Measurements from ENCODE around the gene PDK4. TPM values are rescaled to one million over a fixed set of nuclear protein-coding genes. Genes with fewer than 3 reads are reported as not detected.

PDK4 gene
- total and polyA plus RNA-seq, 2 of the 13 experiments (the other 11 are each of a cell fraction or from before 2014, with no cell fraction given), result 0.04 TPM; not detected in 1

DNA sequence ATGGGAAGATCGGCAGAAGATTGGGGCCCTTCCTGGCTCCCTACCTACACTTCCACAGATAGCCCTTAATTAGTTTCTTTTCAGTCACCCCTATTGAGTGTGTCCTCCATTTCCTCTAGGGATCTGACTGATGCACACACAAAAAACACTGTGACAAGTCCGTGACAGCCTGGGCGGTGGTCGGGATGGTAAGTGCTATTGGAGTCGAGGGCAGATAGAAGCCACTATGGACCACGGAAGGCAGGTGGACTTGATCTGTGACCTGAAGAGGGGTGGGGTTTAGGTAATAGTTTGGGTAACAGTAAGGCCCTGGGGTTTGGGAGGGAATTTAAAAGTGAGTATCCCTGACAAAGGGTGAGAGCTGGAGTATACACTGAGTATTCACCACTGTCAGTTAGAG, 53.0 kb downstream of the PDK4 start:
- POLR2A ChIA-PET, result no interaction called here
- DNase-seq (ENCODE audit: low spot score) (no peak), ATAC-seq (no peak), FAIRE-seq (no peak)
- Histone ChIP-seq H2AFZ (ENCODE audit: low read length) (no peak overlapping the region), H3K79me2 (ENCODE audit: insufficient read depth, low read length) (no peaks in the 10 kb centered on the region), H3K4me2 (ENCODE audit: low read depth, low read length) (no peak overlapping the region), H3K27me3 (ENCODE audit: control insufficient read depth in 1 of 2, insufficient read depth in 2 of 2, low read length in 2 of 2) (no peaks in the 10 kb centered on the region), H4K20me1 (ENCODE audit: insufficient read depth, low read length) (no peaks in the 10 kb centered on the region), H3K9me3 (ENCODE audit: low read length) (no peaks in the 10 kb centered on the region), H3K4me3 (replicated peaks in 1 of 3; ENCODE audit: insufficient read depth in 1 of 3, low read depth in 2 of 3, low read length in 3 of 3) (no peak overlapping the region), H3K9ac (ENCODE audit: insufficient read depth, low read depth, low read length) (no peak overlapping the region), H3K36me3 (replicated peaks in 1 of 2; ENCODE audit: control insufficient read depth in 1 of 2, insufficient read depth in 2 of 2, low read length in 2 of 2) (no peaks in the 10 kb centered on the region), H3K4me1 (ENCODE audit: insufficient read depth, low read length) (no peaks in the 10 kb centered on the region), H3K27ac (ENCODE audit: extremely low read length, insufficient read depth, low read length) (no peak overlapping the region)
- BruUV-seq (replicated peaks), result no TSS peak
- in situ Hi-C loops (cut with HindIII; ENCODE audit: extremely low pct_ligation_motif_present, low pct_unique_long_range_greater_than_20kb) (loop anchor here (25.0 kb wide), 1 partner anchor 319 kb away; no protein-coding TSS in a partner anchor), intact Hi-C loops (cut with micrococcal nuclease; ENCODE audit: unreplicated experiment) (no loop called here)
- TF ChIP-seq, protein P1, sequence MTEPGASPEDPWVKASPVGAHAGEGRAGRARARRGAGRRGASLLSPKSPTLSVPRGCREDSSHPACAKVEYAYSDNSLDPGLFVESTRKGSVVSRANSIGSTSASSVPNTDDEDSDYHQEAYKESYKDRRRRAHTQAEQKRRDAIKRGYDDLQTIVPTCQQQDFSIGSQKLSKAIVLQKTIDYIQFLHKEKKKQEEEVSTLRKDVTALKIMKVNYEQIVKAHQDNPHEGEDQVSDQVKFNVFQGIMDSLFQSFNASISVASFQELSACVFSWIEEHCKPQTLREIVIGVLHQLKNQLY (CRISPR knock-in tag; IDR thresholded peaks at IDR 0.05), result no peak
- TF ChIP-seq, protein P2, sequence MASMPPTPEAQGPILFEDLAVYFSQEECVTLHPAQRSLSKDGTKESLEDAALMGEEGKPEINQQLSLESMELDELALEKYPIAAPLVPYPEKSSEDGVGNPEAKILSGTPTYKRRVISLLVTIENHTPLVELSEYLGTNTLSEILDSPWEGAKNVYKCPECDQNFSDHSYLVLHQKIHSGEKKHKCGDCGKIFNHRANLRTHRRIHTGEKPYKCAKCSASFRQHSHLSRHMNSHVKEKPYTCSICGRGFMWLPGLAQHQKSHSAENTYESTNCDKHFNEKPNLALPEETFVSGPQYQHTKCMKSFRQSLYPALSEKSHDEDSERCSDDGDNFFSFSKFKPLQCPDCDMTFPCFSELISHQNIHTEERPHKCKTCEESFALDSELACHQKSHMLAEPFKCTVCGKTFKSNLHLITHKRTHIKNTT (CRISPR knock-in tag; IDR thresholded peaks at IDR 0.05), result no peak
- TF ChIP-seq HDAC2 (CRISPR knock-in tag; IDR thresholded peaks at IDR 0.05) (no peak), MTA1 (CRISPR knock-in tag; IDR thresholded peaks at IDR 0.05; ENCODE audit: borderline replicate concordance) (no peak), ZNF724P (CRISPR knock-in tag; IDR thresholded peaks at IDR 0.05; ENCODE audit: borderline replicate concordance) (no peak)
- TF ChIP-seq, protein P3, sequence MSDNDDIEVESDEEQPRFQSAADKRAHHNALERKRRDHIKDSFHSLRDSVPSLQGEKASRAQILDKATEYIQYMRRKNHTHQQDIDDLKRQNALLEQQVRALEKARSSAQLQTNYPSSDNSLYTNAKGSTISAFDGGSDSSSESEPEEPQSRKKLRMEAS (IDR thresholded peaks at IDR 0.05), result no peak
- TF ChIP-seq, protein P4, sequence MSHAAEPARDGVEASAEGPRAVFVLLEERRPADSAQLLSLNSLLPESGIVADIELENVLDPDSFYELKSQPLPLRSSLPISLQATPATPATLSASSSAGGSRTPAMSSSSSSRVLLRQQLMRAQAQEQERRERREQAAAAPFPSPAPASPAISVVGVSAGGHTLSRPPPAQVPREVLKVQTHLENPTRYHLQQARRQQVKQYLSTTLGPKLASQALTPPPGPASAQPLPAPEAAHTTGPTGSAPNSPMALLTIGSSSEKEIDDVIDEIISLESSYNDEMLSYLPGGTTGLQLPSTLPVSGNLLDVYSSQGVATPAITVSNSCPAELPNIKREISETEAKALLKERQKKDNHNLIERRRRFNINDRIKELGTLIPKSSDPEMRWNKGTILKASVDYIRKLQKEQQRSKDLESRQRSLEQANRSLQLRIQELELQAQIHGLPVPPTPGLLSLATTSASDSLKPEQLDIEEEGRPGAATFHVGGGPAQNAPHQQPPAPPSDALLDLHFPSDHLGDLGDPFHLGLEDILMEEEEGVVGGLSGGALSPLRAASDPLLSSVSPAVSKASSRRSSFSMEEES (CRISPR knock-in tag; IDR thresholded peaks at IDR 0.05), result no peak
- TF ChIP-seq, protein P5, sequence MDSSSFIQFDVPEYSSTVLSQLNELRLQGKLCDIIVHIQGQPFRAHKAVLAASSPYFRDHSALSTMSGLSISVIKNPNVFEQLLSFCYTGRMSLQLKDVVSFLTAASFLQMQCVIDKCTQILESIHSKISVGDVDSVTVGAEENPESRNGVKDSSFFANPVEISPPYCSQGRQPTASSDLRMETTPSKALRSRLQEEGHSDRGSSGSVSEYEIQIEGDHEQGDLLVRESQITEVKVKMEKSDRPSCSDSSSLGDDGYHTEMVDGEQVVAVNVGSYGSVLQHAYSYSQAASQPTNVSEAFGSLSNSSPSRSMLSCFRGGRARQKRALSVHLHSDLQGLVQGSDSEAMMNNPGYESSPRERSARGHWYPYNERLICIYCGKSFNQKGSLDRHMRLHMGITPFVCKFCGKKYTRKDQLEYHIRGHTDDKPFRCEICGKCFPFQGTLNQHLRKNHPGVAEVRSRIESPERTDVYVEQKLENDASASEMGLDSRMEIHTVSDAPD (CRISPR knock-in tag; IDR thresholded peaks at IDR 0.05), result no peak
- TF ChIP-seq, protein P6, sequence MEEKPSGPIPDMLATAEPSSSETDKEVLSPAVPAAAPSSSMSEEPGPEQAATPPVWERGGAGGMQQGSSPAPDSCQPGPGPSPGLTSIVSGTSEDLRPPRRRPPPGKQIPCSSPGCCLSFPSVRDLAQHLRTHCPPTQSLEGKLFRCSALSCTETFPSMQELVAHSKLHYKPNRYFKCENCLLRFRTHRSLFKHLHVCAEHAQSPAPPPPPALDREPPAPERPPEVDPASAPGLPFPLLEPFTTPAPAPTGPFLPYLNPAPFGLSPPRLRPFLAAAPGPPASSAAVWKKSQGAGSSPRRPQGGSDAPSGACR (CRISPR knock-in tag; IDR thresholded peaks at IDR 0.05), result no peak
- 58% methylated on average over 6 of the region's 6 CpGs for WGBS (ENCODE audit: low lambda C conversion rate)
- CTCF ChIA-PET (ENCODE audit: low intra/inter-chr PET ratio, low total read pairs), result no interaction called here
